Kasumi-1 (cell line): Measurements from ENCODE around the gene MEST.
"Not testable (repeated sequence)": the region's sequence is repeated elsewhere in the genome, so short reads cannot be mapped to it uniquely, and the experiment has no call there.

Source experiments
- DNase-seq, 2 experiments: peaks; one replicate each; lab custom pipeline; 2025; lab: John Stamatoyannopoulos, UW

Gene MEST, protein sequence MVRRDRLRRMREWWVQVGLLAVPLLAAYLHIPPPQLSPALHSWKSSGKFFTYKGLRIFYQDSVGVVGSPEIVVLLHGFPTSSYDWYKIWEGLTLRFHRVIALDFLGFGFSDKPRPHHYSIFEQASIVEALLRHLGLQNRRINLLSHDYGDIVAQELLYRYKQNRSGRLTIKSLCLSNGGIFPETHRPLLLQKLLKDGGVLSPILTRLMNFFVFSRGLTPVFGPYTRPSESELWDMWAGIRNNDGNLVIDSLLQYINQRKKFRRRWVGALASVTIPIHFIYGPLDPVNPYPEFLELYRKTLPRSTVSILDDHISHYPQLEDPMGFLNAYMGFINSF

GRCh38 chr7:130491841-130492522, at the start of gene MEST:
Gene MEST, plus strand, starts transcription at chr7:130492085. Its CDS starts 229 bp downstream, at chr7:130492314.
- no peak for DNase-seq

- no peak for DNase-seq
Measured at GRCh38 chr7:130442601-130443000, 49.3 kb upstream of the MEST start.

DNA sequence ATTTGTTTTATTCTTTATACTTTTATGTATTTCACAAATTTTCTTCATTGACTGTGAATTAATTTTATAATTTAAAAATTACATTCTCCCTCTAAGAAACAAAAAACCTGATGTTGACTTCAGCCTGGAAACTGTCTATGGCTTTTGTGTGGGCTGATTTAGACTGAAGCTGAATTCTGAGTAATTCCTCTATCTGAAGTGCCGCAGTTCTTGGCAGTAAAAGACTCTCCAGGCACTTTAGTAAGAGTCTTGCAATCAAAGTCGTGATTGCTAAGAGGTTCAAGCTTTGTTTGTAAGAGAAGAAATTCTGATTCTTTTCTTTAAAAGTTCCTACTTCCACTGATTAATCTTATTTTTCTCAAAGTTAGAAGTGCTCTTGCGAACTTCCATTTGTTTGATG, 47.7 kb upstream of the MEST start:
- DNase-seq, result no peak

GRCh38 chr7:130444751-130445407, 47.0 kb upstream of the MEST start:
- no peak for DNase-seq

- DNase-seq, result no peak
Measured at GRCh38 chr7:130446259-130446658, 45.6 kb upstream of the MEST start.

DNA sequence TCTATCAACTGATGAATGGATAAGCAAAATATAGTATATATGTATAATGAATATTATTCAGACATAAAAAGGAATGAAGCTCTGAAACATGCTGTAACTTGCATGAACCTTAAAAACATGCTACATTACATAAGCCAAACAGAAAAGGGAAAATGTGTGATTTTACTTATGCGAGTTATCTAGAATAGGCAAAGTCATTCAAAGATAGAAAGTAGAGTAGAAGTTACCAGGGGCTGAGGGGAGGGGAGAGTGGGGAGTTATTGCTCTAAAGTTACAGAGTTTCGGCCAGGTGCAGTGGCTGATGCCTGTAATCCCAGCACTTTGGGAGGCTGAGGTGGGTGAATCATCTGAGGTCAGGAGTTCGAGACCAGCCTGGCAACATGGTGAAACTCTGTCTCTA, 40.5 kb upstream of the MEST start:
- DNase-seq, result not testable (repeated sequence)

DNA sequence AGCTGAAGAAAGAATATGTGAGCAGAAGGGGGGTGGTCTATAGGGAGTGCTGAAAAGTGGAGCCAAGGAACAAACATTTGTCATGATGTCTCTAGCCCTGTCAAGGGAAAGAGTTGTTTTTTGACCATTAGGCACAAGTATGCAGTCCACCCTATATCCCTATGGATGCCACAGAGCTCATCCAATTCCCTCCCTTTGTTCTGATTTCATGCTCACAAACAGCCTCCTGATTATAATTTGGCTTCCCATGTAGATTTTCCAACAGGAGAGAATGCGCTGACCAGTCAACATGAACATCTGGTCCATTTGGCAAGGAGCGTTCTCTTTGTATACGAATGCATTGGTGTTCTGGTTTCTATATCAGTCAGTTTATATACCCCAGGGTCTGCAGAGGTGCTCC, 38.9 kb upstream of the MEST start:
- DNase-seq, result no peak

- no peak for DNase-seq
Measured at GRCh38 chr7:130454959-130455358, 36.9 kb upstream of the MEST start.

DNA sequence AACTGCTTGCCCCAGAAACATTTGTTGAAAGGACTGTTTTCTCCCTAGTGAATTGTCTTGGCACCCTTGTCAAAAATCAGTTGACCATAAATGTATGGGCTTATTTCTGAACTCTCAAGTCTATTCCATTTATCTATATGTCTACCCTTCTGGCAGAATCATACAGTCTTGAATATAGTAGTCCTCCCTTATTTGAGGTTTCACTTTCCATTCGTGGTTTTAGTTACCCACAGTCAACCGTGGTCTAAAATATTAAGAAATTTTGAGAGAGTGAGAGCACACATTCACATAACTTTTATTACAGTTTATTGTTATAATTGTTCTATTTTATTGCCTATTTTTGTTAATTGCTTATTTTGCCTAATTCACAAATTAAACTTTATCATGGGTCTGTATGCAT, 33.6 kb upstream of the MEST start:
- peak; percentile 32 to 37 for DNase-seq

- no peak for DNase-seq
Measured at GRCh38 chr7:130461272-130461671, 30.6 kb upstream of the MEST start.

DNA sequence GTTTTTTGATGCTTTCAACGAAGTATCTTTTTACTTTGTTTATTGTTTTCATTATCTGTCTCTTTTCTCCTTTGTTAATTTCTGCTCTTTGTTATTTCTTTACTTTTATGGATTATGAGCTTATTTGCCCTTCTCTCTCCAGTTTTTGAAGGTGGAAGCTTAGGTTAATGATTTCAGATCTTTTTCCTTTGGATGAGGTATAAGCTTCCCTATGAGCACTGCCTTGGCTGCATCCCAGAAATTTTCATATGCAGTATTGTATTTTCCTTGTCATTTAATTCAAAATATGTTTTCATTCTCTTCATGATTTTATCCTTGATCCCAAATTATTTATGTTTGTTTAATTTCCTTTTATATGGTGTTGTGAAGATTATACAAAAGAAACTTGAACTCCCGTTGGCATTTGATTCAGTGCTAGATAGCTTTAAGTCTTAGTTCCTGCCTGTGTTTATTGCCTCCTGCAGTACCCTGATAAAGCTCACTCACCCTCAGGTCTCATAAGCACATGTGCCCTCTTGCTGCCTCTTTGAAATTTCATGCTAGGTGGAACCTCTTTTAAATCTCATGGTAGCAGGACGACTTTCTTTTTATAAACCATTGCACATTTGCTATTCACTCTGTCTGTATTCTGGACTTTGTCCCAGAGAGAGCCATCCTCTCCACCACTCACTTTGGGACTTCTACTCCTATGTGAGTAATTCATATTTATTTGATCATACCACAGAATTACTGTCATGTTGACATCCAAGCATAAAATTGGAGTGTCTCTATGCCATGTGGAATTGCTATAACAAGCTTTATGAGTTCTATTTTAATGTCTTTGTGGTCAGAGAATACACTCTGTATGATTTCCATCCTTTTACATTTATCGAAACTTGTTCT, 28.1 kb upstream of the MEST start:
- no peak for DNase-seq

DNA sequence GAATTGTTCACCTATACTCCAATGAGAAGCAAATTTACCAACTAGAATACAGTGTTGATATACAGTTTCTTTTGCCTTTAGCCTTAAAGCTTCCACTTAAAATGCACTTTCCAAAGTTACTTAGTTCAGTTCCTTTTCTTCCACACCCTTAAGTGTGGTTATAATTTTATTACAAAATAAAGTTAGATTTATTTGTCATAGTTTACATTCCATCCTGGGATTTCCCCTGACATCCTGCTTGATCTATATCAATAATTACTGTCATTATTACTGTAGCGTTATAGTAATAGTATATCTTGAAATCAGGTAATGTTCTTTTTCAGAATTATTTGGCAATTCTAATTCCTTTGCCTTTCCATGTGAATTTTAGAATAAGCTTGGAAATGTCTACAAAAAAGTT, 23.3 kb upstream of the MEST start:
- no peak for DNase-seq

- no peak for DNase-seq
Measured at GRCh38 chr7:130471974-130472373, 19.9 kb upstream of the MEST start.

DNA sequence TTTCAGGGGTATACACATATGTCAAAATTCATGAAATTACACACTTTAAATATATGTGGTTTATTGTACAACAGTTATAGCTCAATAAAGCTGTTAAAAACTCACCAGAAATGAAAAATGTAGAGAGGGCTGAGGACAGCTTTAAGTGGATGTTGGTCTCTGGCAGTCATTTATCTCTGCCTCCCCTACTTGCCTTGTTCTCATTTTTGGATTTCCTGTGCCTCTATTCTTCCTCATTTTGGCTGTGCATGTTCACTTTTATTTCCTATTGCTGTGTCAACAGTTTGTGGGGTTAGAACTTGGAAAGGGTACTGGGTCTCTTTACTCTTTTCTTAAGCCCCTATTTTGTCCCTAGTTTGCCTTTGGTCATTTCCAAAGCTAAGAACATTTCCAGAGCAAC, 18.6 kb upstream of the MEST start:
- DNase-seq, result peak; percentile 78 to 85

GRCh38 chr7:130473876-130474275, 18.0 kb upstream of the MEST start:
- peak in 1 of 2 experiments; percentile 35 for DNase-seq

GRCh38 chr7:130475776-130476175, 16.1 kb upstream of the MEST start:
- no peak for DNase-seq

DNA sequence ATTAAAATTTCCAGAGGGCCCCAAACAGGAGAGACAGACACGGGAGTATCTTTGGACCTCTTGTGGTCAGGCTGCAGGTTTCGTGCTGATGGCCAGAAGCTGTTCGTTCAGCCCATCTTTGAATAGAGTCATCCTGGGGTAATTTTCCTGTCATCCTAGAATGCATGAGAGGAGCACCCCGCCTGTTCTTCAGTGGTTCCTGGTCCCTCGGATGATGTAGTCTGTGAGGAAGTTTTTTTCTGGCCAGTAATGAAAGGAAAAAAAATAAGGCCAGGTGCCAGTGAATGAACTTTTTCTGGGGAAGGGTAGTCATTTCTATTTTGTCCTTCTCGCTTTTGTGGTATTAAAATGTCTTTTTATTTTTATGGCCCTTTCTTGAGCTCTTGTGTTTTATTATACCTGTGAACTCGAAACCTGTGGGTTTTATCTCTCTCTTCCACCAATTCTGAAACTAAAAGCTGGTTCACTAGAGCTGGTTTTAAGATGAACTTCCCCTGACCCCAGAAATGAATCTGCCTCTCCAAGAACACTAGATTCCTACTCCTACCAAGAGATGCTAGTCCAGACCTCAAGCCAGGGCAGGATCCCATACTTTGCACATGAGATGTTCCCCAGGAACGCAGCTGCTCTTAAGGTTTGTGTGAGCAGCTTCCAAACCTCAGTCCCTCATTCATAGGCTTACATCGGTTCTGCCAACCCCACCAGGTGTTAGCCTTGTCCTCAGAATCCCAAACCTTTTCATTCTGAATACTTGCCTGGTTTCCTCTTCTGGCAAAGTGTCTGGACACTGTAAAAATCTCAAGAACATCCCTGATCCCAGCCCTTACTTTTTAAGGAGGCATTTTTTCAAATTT, 15.4 kb upstream of the MEST start:
- no peak for DNase-seq

- DNase-seq, result no peak
Measured at GRCh38 chr7:130478991-130479390, 12.9 kb upstream of the MEST start.

GRCh38 chr7:130479716-130480400, 12.0 kb upstream of the MEST start:
- peak; percentile 40 to 50 for DNase-seq

- DNase-seq, result no peak
Measured at GRCh38 chr7:130481898-130482297, 10.0 kb upstream of the MEST start.

- no peak for DNase-seq
Measured at GRCh38 chr7:130483031-130483430, 8.9 kb upstream of the MEST start.
